Measurements from ENCODE around the gene GP1BB. TPM values are rescaled to one million over a fixed set of nuclear protein-coding genes. Genes with fewer than 3 reads are reported as not detected.

The GP1BB gene
- total RNA-seq, 4 donors from 2014 or later, result 14.7 to 28.7 (median 19.4) TPM

DNA sequence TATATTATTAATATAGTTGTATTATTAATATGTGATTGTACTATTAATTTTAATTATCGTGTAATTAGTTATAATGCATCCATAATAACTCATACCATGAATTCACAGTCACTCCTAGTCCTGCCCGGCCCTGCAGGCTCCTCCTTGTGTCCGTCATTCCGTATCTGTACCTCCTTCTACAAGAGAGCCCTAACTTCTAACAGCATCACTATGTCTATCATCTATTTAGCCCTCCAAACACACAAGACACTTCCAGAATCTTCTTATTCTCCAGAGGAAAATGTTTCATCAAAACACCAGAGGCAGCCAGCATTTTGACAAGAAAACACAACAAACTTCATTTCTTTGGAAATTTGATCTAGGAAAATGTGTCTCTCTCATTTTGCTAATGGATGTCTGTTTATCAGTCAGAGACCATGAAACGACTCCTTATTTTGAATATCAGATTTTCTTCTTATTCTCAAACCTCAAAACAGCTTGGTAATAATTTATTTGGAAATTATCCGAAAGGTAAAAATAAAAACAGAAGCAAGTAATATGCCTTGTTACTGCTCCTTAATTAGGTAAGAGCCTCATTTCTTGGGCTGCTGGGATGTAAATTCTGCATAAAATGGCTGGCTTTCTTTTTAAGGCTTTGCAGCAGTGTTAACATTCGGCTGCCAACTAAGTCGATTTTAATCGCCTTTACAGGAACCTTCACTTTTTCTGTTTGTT, 32.2 kb upstream of the GP1BB start:
- TF ChIP-seq POLR2AphosphoS5 (IDR thresholded peaks at IDR 0.05), result no peak
- TF ChIP-seq CTCF (IDR thresholded peaks at IDR 0.05), result no peak
- no peak for TF ChIP-seq EP300 (IDR thresholded peaks at IDR 0.05)
- no peak for TF ChIP-seq POLR2A (IDR thresholded peaks at IDR 0.05)
- no peaks in the 10 kb centered on the region for H3K9me3 ChIP-seq
- WGBS, result 40% methylated on average over 9 of the region's 9 CpGs
- peaks cover 9% of the 10 kb centered on the region for H3K27me3 ChIP-seq
- H3K4me1 ChIP-seq, result peaks cover 54% of the 10 kb centered on the region
- H3K27ac ChIP-seq, result peak overlapping the region; percentile 70
- peak in 1 of 2 donors; percentile 7 for DNase-seq (ENCODE audit: low spot score in 2 of 2)
- H3K36me3 ChIP-seq, result no peaks in the 10 kb centered on the region
- peak overlapping the region; percentile 15 for H3K4me3 ChIP-seq

DNA sequence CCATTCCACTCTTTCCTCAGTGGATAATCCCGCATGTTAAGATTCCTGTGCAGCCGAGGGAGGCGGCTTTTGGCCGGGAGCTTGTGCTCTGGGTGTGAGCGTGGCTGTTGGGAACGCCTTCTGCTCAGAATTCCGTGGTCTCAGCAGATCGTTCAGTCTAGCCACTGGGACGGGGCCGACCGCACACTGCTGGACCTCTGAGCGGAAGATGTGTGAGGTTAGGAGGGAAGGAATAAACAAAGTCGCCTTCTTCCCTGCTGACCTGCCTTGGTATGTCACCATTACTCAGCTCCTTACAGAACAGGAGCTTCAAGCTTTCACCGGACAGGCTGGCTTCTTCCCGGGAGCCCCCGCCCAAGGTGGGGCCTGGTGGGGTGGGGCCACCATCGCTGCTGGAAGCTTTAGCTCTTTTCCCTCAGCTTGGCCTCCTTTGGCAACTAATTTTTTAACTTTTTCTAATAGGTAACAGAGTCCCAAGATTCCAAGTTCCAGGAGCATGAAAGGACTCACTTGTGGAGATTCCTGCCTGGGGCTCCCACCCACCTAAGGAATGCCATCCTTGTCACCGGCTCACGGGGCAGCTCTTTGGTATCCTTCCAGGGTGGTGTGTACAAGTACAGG, 31.5 kb upstream of the GP1BB start:
- H3K27me3 ChIP-seq, result peaks cover 9% of the 10 kb centered on the region
- no peaks in the 10 kb centered on the region for H3K36me3 ChIP-seq
- H3K4me1 ChIP-seq, result peaks cover 54% of the 10 kb centered on the region
- H3K4me3 ChIP-seq, result peak overlapping the region; percentile 15
- TF ChIP-seq EP300 (IDR thresholded peaks at IDR 0.05), result no peak
- TF ChIP-seq POLR2A (IDR thresholded peaks at IDR 0.05), result no peak
- no peak for TF ChIP-seq POLR2AphosphoS5 (IDR thresholded peaks at IDR 0.05)
- no peak for TF ChIP-seq CTCF (IDR thresholded peaks at IDR 0.05)
- no peaks in the 10 kb centered on the region for H3K9me3 ChIP-seq
- WGBS, result 20% methylated on average over 19 of the region's 19 CpGs
- DNase-seq (ENCODE audit: low spot score in 2 of 2), result peak in 1 of 2 donors; percentile 82
- peak overlapping the region; percentile 70 for H3K27ac ChIP-seq

DNA sequence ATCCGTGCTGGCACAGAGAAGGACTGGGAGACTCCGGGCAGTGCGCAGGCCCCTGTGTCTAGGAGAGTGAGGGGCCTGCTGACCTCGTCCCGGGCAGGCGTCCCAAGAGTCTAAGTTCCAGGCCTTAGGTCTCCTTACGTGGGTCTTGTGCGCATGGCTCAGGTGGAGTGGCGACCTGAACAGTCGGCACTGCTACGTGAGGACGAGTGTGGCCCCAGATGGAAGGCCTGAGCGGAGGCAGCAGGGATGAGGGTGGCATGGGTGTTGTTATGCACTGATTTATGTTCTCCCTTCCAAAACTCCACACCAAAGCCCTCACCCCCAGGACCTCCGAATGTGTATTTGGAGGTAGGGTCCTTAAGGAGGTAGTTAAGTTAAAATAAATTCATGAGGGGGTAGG, 29.8 kb upstream of the GP1BB start:
- WGBS, result 99% methylated on average over 10 of the region's 14 CpGs
- no peak overlapping the region for H3K27ac ChIP-seq
- DNase-seq (ENCODE audit: low spot score in 2 of 2), result peak in 1 of 2 donors; percentile 41
- no peaks in the 10 kb centered on the region for H3K9me3 ChIP-seq
- H3K4me3 ChIP-seq, result no peak overlapping the region
- no peaks in the 10 kb centered on the region for H3K36me3 ChIP-seq
- TF ChIP-seq EP300 (IDR thresholded peaks at IDR 0.05), result no peak
- TF ChIP-seq POLR2AphosphoS5 (IDR thresholded peaks at IDR 0.05), result no peak
- no peak for TF ChIP-seq CTCF (IDR thresholded peaks at IDR 0.05)
- no peak for TF ChIP-seq POLR2A (IDR thresholded peaks at IDR 0.05)
- peaks cover 9% of the 10 kb centered on the region for H3K27me3 ChIP-seq
- peaks cover 36% of the 10 kb centered on the region for H3K4me1 ChIP-seq

GRCh38 chr22:19693981-19694670, 29.2 kb upstream of the GP1BB start:
- H3K4me3 ChIP-seq, result no peak overlapping the region
- DNase-seq (ENCODE audit: low spot score in 2 of 2), result peak in 1 of 2 donors; percentile 61
- no peaks in the 10 kb centered on the region for H3K9me3 ChIP-seq
- H3K36me3 ChIP-seq, result no peaks in the 10 kb centered on the region
- H3K4me1 ChIP-seq, result peaks cover 32% of the 10 kb centered on the region
- H3K27me3 ChIP-seq, result peaks cover 4% of the 10 kb centered on the region
- H3K27ac ChIP-seq, result no peak overlapping the region
- TF ChIP-seq CTCF (IDR thresholded peaks at IDR 0.05), result no peak
- no peak for TF ChIP-seq EP300 (IDR thresholded peaks at IDR 0.05)
- TF ChIP-seq POLR2AphosphoS5 (IDR thresholded peaks at IDR 0.05), result no peak
- TF ChIP-seq POLR2A (IDR thresholded peaks at IDR 0.05), result no peak
- WGBS, result 80% methylated on average over 12 of the region's 12 CpGs

- 90% methylated on average over 13 of the region's 13 CpGs for WGBS
- DNase-seq (ENCODE audit: low spot score in 2 of 2), result peak in 1 of 2 donors; percentile 61
- H3K27me3 ChIP-seq, result no peaks in the 10 kb centered on the region
- no peaks in the 10 kb centered on the region for H3K36me3 ChIP-seq
- peaks cover 28% of the 10 kb centered on the region for H3K4me1 ChIP-seq
- H3K9me3 ChIP-seq, result no peaks in the 10 kb centered on the region
- TF ChIP-seq POLR2AphosphoS5 (IDR thresholded peaks at IDR 0.05), result no peak
- TF ChIP-seq EP300 (IDR thresholded peaks at IDR 0.05), result no peak
- TF ChIP-seq CTCF (IDR thresholded peaks at IDR 0.05), result no peak
- TF ChIP-seq POLR2A (IDR thresholded peaks at IDR 0.05), result no peak
- no peak overlapping the region for H3K27ac ChIP-seq
- no peak overlapping the region for H3K4me3 ChIP-seq
These were observed 28.6 kb upstream of the GP1BB start for GRCh38 chr22:19694696-19695095.
